GM18951 (cell line): Measurements from ENCODE around the gene ADGRB3.
"Not testable (repeated sequence)": the region's sequence is repeated elsewhere in the genome, so short reads cannot be mapped to it uniquely, and the experiment has no call there.

Source experiments
- POLR2A ChIP-seq: IDR thresholded peaks from 4 replicates; pipeline ENCODE4 v1.6.1; 2011; ENCODE audit warnings: mild to moderate bottlenecking; ENCODE audit not compliant: insufficient read length, insufficient read depth; ENCODE audit errors: extremely low read depth
- in situ Hi-C: fragments of 300-500 bp; cut with MboI; formaldehyde crosslinking; loops from one replicate; pipeline ENCODE4 v1.12.0; 2022; ENCODE audit warnings: low sequenced_read_pairs, mixed read lengths, inconsistent platforms; ENCODE audit not compliant: unreplicated experiment

Gene ADGRB3

DNA sequence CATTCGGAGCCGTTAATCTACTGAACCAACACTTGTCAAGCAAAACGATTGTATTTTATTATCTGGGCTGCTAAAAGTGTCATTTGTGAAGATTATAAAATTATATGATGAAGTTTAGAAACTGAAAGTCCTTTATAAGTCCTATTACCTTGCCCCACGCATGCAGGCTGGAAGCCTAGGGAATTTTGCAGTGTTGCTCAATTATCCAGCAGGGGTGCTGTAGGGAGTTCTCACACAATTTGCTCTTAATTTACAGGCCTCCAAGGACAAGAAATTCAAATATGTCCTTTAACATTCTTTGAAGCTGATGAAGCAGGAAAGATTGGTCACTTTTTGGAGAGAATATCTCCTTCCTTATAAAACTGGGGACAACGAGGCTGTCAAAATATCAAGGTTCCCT, 792.8 kb downstream of the ADGRB3 start:
- in situ Hi-C loops, result no loop called here
- TF ChIP-seq POLR2A, result no peak

DNA sequence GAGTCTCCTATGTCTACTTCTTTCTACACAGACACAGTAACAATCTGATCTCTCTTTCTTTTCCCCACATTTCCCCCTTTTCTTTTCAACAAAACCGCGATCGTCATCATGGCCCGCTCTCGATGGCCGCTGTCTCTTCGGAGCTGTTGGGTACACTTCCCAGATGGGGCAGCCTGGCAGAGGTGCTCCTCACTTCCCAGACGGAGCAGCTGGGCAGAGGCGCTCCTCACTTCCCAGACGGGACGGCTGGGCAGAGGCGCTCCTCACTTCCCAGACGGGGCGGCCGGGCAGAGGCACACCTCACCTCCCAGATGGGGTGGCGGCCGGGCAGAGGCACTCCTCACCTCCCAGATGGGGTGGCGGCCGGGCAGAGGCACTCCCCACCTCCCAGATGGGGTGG, 797.1 kb downstream of the ADGRB3 start:
- in situ Hi-C loops, result not testable (repeated sequence)

DNA sequence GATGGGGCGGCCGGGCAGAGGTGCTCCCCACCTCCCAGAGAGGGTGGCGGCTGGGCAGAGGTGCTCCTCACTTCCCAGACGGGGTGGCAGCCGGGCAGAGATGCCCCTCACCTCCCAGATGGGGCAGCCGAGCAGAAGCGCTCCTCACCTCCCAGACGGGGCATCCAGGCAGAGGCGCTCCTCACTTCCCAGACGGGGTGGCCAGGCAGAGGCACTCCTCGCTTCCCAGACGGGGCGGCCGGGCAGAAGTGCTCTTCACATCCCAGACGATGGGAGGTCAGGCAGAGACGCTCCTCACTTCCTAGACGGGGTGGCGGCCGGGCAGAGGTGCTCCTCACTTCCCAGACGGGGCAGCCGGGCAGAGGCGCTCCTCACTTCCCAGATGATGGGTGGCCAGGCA, 798.0 kb downstream of the ADGRB3 start:
- in situ Hi-C loops, result not testable (repeated sequence)

DNA sequence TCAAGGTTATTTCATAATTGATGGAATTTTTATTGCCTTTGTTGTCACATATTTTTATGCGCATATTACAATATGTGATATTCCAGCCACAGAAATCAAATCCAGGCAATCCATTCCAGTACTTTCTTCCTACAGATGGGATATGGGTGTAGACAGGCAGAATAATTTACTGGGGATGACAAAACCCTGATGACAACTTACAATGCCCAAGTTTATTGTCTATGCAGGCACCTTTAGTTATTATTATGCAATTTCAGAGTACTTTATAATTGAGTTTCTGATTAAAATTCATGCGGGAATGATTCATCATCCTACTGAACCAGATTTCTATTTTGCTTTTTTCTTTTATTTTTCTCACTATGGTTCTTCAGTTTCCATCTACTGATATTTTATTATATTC, 803.0 kb downstream of the ADGRB3 start:
- TF ChIP-seq POLR2A, result no peak
- in situ Hi-C loops, result no loop called here
